Naive thymus-derived CD8-positive, alpha-beta T cell (primary cell): ENCODE measurements around the gene BST1. TPM values are rescaled to one million over a fixed set of nuclear protein-coding genes. Genes with fewer than 3 reads are reported as not detected.
A peak's percentile ranks its signal among the peaks of the same experiment; 100 is the strongest.

Source experiments
- ATAC-seq, 2 donors: fragments of 150-1000 bp; cut with Tn5 transposase in 1 of 2; sonication (Bioruptor Pico), chemical (Tn5 transposase) in 1 of 2; 1 replicate in 1 of 2; 2 replicates in 1 of 2; pipeline ENCODE4 v1.10.0; 2021; ENCODE audit warnings: mild to moderate bottlenecking in 2 of 2, moderate library complexity in 2 of 2
- POLR2A ChIA-PET: fragments of 350-600 bp; sonication (Branson Sonifier 250); formaldehyde crosslinking; loops from one replicate; lab custom pipeline; 2021; ENCODE audit warnings: antibody characterized with exemption; lab: Charles Lee
- DNase-seq, 10 donors: peaks; one replicate each; pipeline versions ENCODE4 v3.0.0 to v3.0.0-alpha.2; 2020 to 2022
- H3K27ac Mint-ChIP-seq, 10 donors: one replicate each; pipeline ENCODE4 v1.8.0; 2020 to 2022; ENCODE audit warnings: mild to moderate bottlenecking in 10 of 10, mixed read lengths in 10 of 10, moderate library complexity in 4 of 10, inconsistent platforms in 1 of 10
- H3K27me3 Mint-ChIP-seq, 5 donors: one replicate each; pipeline ENCODE4 v1.8.0; 2021 to 2022; ENCODE audit warnings: mixed read lengths in 5 of 5
- H3K36me3 Mint-ChIP-seq, 3 donors: one replicate each; pipeline ENCODE4 v1.8.0; 2020 to 2022; ENCODE audit warnings: mixed read lengths in 3 of 3, mild to moderate bottlenecking in 2 of 3, inconsistent platforms in 1 of 3
- H3K4me1 Mint-ChIP-seq, 4 donors: one replicate each; pipeline ENCODE4 v1.8.0; 2021 to 2022; ENCODE audit warnings: mixed read lengths in 4 of 4
- H3K4me3 Mint-ChIP-seq, 10 donors: one replicate each; pipeline ENCODE4 v1.8.0; 2020 to 2022; ENCODE audit warnings: mild to moderate bottlenecking in 10 of 10, mixed read lengths in 10 of 10, moderate library complexity in 6 of 10, inconsistent platforms in 1 of 10
- H3K9me3 Mint-ChIP-seq, 9 donors: one replicate each; pipeline ENCODE4 v1.8.0; 2020 to 2022; ENCODE audit warnings: mixed read lengths in 9 of 9, mild to moderate bottlenecking in 3 of 9, inconsistent platforms in 1 of 9, moderate library complexity in 1 of 9
- polyA plus RNA-seq, 3 donors: library from polyadenylated mRNA; unstranded; fragments of 300-500 nt; fragmentation: Illumina TruSeq; gene quantifications; one replicate each; pipeline ENCODE4 v1.2.3, GENCODE V29; 2021
- total RNA-seq, 8 experiments: library from RNA in 2 of 8; stranded (reverse) in 2 of 8; gene quantifications; one replicate each; pipeline ENCODE4 v1.2.3 and lab custom pipeline; 2021 to 2026

BST1 gene
- total and polyA plus RNA-seq, 5 experiments from 2014 or later: 0.23 to 0.49 (median 0.42) TPM

GRCh38 chr4:15665753-15666365 is 37.0 kb upstream of the BST1 start:
- no peak overlapping the region for H3K27ac Mint-ChIP-seq
- no peak overlapping the region for H3K4me3 Mint-ChIP-seq
- DNase-seq (no peak), ATAC-seq (no peak)
- peaks cover 0 to 6% (median 0%) of the 10 kb centered on the region in 4 donors for H3K4me1 Mint-ChIP-seq
- H3K36me3 Mint-ChIP-seq: no peaks in the 10 kb centered on the region
- POLR2A ChIA-PET: interaction anchor here (0.9 kb wide), 1 partner anchor 9 kb away, joined by 3 read pairs; no protein-coding TSS in a partner anchor
- H3K9me3 Mint-ChIP-seq: no peaks in the 10 kb centered on the region
- no peaks in the 10 kb centered on the region for H3K27me3 Mint-ChIP-seq

GRCh38 chr4:15667006-15667405 is 35.9 kb upstream of the BST1 start:
- POLR2A ChIA-PET: interaction anchor here (0.9 kb wide), 1 partner anchor 11 kb away, joined by 5 read pairs; the partner anchor contains the start of gene FBXL5
- Mint-ChIP-seq H3K4me3 (no peak overlapping the region), H3K27me3 (no peaks in the 10 kb centered on the region), H3K9me3 (no peaks in the 10 kb centered on the region), H3K4me1 (peaks cover 0 to 6% (median 0%) of the 10 kb centered on the region in 4 donors), H3K27ac (peak overlapping the region in 1 of 10 donors; percentile 18), H3K36me3 (no peaks in the 10 kb centered on the region)
- no peak for ATAC-seq
- no peak for DNase-seq

GRCh38 chr4:15668566-15669435 is 34.1 kb upstream of the BST1 start:
- H3K9me3 Mint-ChIP-seq: no peaks in the 10 kb centered on the region
- no peak overlapping the region for H3K27ac Mint-ChIP-seq
- no peak for DNase-seq
- POLR2A ChIA-PET: interaction anchor here (1.0 kb wide), 1 partner anchor 14 kb away, joined by 3 read pairs; no protein-coding TSS in a partner anchor
- no peak overlapping the region for H3K4me3 Mint-ChIP-seq
- ATAC-seq: no peak
- peaks cover 0 to 7% (median 0%) of the 10 kb centered on the region in 4 donors for H3K4me1 Mint-ChIP-seq
- H3K36me3 Mint-ChIP-seq: no peaks in the 10 kb centered on the region
- no peaks in the 10 kb centered on the region for H3K27me3 Mint-ChIP-seq

GRCh38 chr4:15670576-15670975 is 32.3 kb upstream of the BST1 start:
- H3K27ac Mint-ChIP-seq: no peak overlapping the region
- H3K4me1 Mint-ChIP-seq: peaks cover 0 to 17% (median 0%) of the 10 kb centered on the region in 4 donors
- no peaks in the 10 kb centered on the region for H3K27me3 Mint-ChIP-seq
- no peaks in the 10 kb centered on the region for H3K36me3 Mint-ChIP-seq
- DNase-seq (no peak), ATAC-seq (no peak)
- POLR2A ChIA-PET: interaction anchor here (1.1 kb wide), 1 partner anchor 15 kb away, joined by 3 read pairs; the partner anchor contains the start of gene FBXL5
- no peak overlapping the region for H3K4me3 Mint-ChIP-seq
- H3K9me3 Mint-ChIP-seq: no peaks in the 10 kb centered on the region

GRCh38 chr4:15672101-15672500 is 30.8 kb upstream of the BST1 start:
- POLR2A ChIA-PET: no interaction called here
- Mint-ChIP-seq H3K27me3 (no peaks in the 10 kb centered on the region), H3K36me3 (no peaks in the 10 kb centered on the region), H3K9me3 (no peaks in the 10 kb centered on the region), H3K27ac (no peak overlapping the region), H3K4me3 (no peak overlapping the region), H3K4me1 (peaks cover 0 to 15% (median 0%) of the 10 kb centered on the region in 4 donors)
- ATAC-seq (no peak), DNase-seq (no peak)

GRCh38 chr4:15673337-15673736 is 29.5 kb upstream of the BST1 start:
- POLR2A ChIA-PET: interaction anchor here (0.7 kb wide), 1 partner anchor 670 kb away, joined by 3 read pairs; no protein-coding TSS in a partner anchor
- H3K9me3 Mint-ChIP-seq: no peaks in the 10 kb centered on the region
- DNase-seq: no peak
- ATAC-seq: no peak
- H3K27ac Mint-ChIP-seq: no peak overlapping the region
- no peaks in the 10 kb centered on the region for H3K36me3 Mint-ChIP-seq
- H3K27me3 Mint-ChIP-seq: no peaks in the 10 kb centered on the region
- peaks cover 0 to 15% (median 0%) of the 10 kb centered on the region in 4 donors for H3K4me1 Mint-ChIP-seq
- H3K4me3 Mint-ChIP-seq: no peak overlapping the region

GRCh38 chr4:15674046-15674445 is 28.8 kb upstream of the BST1 start:
- Mint-ChIP-seq H3K4me1 (peaks cover 0 to 15% (median 0%) of the 10 kb centered on the region in 4 donors), H3K4me3 (no peak overlapping the region), H3K27me3 (peaks cover 0 to 2% (median 0%) of the 10 kb centered on the region in 5 donors), H3K27ac (no peak overlapping the region), H3K36me3 (no peaks in the 10 kb centered on the region), H3K9me3 (no peaks in the 10 kb centered on the region)
- no peak for DNase-seq
- no peak for ATAC-seq
- POLR2A ChIA-PET: interaction anchor here (0.7 kb wide), 1 partner anchor 671 kb away, joined by 3 read pairs; no protein-coding TSS in a partner anchor

- Mint-ChIP-seq H3K9me3 (no peaks in the 10 kb centered on the region), H3K27me3 (peaks cover 0 to 2% (median 0%) of the 10 kb centered on the region in 5 donors), H3K36me3 (no peaks in the 10 kb centered on the region), H3K4me3 (no peak overlapping the region), H3K4me1 (peaks cover 0 to 17% (median under 1%) of the 10 kb centered on the region in 4 donors), H3K27ac (peak overlapping the region in 1 of 10 donors; percentile 19)
- DNase-seq (no peak), ATAC-seq (no peak)
- POLR2A ChIA-PET: no interaction called here
Measured at GRCh38 chr4:15674926-15675325, 27.9 kb upstream of the BST1 start.

GRCh38 chr4:15675356-15675755 is 27.5 kb upstream of the BST1 start:
- Mint-ChIP-seq H3K4me3 (no peak overlapping the region), H3K27ac (no peak overlapping the region), H3K36me3 (no peaks in the 10 kb centered on the region), H3K4me1 (peaks cover 0 to 17% (median 1%) of the 10 kb centered on the region in 4 donors), H3K27me3 (peaks cover 0 to 2% (median 0%) of the 10 kb centered on the region in 5 donors), H3K9me3 (no peaks in the 10 kb centered on the region)
- POLR2A ChIA-PET: no interaction called here
- ATAC-seq: no peak
- DNase-seq: no peak

- ATAC-seq: no peak
- Mint-ChIP-seq H3K27ac (peak overlapping the region in 1 of 10 donors; percentile 22), H3K27me3 (peaks cover 0 to 2% (median 0%) of the 10 kb centered on the region in 5 donors), H3K36me3 (no peaks in the 10 kb centered on the region), H3K4me3 (no peak overlapping the region), H3K9me3 (no peaks in the 10 kb centered on the region), H3K4me1 (peaks cover 0 to 17% (median 1%) of the 10 kb centered on the region in 4 donors)
- POLR2A ChIA-PET: no interaction called here
- DNase-seq: no peak
Measured at GRCh38 chr4:15676039-15676438, 26.8 kb upstream of the BST1 start.

GRCh38 chr4:15676899-15677298 is 26.0 kb upstream of the BST1 start:
- ATAC-seq: no peak
- DNase-seq: no peak
- POLR2A ChIA-PET: no interaction called here
- Mint-ChIP-seq H3K27ac (no peak overlapping the region), H3K4me1 (peaks cover 0 to 20% (median 8%) of the 10 kb centered on the region in 4 donors), H3K4me3 (no peak overlapping the region), H3K27me3 (peaks cover 0 to 2% (median 0%) of the 10 kb centered on the region in 5 donors), H3K36me3 (no peaks in the 10 kb centered on the region), H3K9me3 (no peaks in the 10 kb centered on the region)

- Mint-ChIP-seq H3K27ac (peak overlapping the region in 1 of 10 donors; percentile 63), H3K27me3 (peaks cover 0 to 2% (median 0%) of the 10 kb centered on the region in 5 donors), H3K4me1 (peaks cover 6 to 27% (median 12%) of the 10 kb centered on the region in 4 donors), H3K9me3 (no peaks in the 10 kb centered on the region), H3K36me3 (no peaks in the 10 kb centered on the region), H3K4me3 (no peak overlapping the region)
- POLR2A ChIA-PET: no interaction called here
- ATAC-seq (no peak), DNase-seq (no peak)
Measured at GRCh38 chr4:15677507-15677988, 25.3 kb upstream of the BST1 start.
